Measurements from ENCODE around the gene CHML.
A peak's percentile ranks its signal among the peaks of the same experiment; 100 is the strongest.
"Not testable (repeated sequence)": the region's sequence is repeated elsewhere in the genome, so short reads cannot be mapped to it uniquely, and the experiment has no call there.

Gene CHML, protein sequence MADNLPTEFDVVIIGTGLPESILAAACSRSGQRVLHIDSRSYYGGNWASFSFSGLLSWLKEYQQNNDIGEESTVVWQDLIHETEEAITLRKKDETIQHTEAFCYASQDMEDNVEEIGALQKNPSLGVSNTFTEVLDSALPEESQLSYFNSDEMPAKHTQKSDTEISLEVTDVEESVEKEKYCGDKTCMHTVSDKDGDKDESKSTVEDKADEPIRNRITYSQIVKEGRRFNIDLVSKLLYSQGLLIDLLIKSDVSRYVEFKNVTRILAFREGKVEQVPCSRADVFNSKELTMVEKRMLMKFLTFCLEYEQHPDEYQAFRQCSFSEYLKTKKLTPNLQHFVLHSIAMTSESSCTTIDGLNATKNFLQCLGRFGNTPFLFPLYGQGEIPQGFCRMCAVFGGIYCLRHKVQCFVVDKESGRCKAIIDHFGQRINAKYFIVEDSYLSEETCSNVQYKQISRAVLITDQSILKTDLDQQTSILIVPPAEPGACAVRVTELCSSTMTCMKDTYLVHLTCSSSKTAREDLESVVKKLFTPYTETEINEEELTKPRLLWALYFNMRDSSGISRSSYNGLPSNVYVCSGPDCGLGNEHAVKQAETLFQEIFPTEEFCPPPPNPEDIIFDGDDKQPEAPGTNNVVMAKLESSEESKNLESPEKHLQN

GRCh38 chr1:241640149-241640866, at the start of gene CHML, which contains the start of gene OPN3:
Gene CHML (minus strand): TSS chr1:241640369. CDS start chr1:241635766, 4,603 bp downstream.
Gene OPN3 (minus strand): TSS chr1:241640369. CDS start chr1:241640254, 115 bp downstream.
- DNase-seq (ENCODE audit: low read depth in 2 of 2), result peak; percentile 79 to 83

- no peak for DNase-seq (ENCODE audit: low read depth in 2 of 2)
Observed at GRCh38 chr1:241688940-241689368, 48.8 kb upstream of the CHML start.

DNA sequence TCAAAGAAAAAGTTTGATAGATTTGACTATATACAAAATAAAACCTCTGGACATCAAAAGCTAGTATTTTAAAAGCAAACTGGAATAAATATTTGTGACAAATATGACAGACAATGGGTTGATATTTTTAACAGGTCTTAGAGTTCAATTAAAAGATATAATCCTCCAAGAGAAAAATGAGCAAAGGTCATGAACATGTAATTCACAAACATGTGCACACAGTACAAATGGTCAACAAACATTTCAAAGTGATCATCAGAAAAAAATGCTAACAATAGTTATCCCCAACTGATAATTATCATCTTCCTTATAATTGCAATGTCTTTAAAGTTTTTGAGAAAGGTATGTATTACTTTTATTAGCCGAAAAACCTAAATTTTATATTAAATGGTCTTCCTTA, 43.9 kb upstream of the CHML start:
- DNase-seq (ENCODE audit: low read depth in 2 of 2), result no peak

- no peak for DNase-seq (ENCODE audit: low read depth in 2 of 2)
Observed at GRCh38 chr1:241682921-241683320, 42.8 kb upstream of the CHML start.

GRCh38 chr1:241681861-241682448, 41.8 kb upstream of the CHML start:
- DNase-seq (ENCODE audit: low read depth in 2 of 2), result not testable (repeated sequence)

- no peak for DNase-seq (ENCODE audit: low read depth in 2 of 2)
Observed at GRCh38 chr1:241679961-241680360, 39.8 kb upstream of the CHML start.

- DNase-seq (ENCODE audit: low read depth in 2 of 2), result no peak
Observed at GRCh38 chr1:241679404-241679803, 39.2 kb upstream of the CHML start.

- DNase-seq (ENCODE audit: low read depth in 2 of 2), result no peak
Observed at GRCh38 chr1:241678536-241678935, 38.4 kb upstream of the CHML start.

DNA sequence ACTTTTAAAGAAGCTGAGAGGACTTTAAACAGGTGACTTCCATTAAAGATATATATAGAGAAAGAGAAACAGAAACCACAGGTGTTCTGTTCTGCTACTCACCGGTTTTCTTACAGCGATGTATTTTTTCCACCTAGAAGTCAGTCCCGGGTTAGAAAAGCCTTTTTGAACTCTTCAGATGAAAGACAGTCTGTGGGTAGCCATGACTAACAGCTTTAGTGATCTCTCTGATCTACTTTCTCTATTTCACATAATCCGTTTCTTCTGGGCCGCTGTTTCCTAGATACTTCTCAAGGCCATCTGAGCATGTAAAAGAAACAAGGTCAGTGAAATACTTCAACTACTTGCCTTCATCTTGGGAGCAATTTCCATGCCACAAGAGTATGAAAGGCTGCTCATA, 37.0 kb upstream of the CHML start:
- no peak for DNase-seq (ENCODE audit: low read depth in 2 of 2)

GRCh38 chr1:241675983-241676382, 35.8 kb upstream of the CHML start:
- peak; percentile 0 to 7 for DNase-seq (ENCODE audit: low read depth in 2 of 2)

- no peak for DNase-seq (ENCODE audit: low read depth in 2 of 2)
Observed at GRCh38 chr1:241674805-241675384, 34.7 kb upstream of the CHML start.

- no peak for DNase-seq (ENCODE audit: low read depth in 2 of 2)
Observed at GRCh38 chr1:241672301-241672700, 32.1 kb upstream of the CHML start.

- no peak for DNase-seq (ENCODE audit: low read depth in 2 of 2)
Observed at GRCh38 chr1:241666419-241666818, 26.2 kb upstream of the CHML start.

GRCh38 chr1:241660424-241660972, 20.3 kb upstream of the CHML start:
- DNase-seq (ENCODE audit: low read depth in 2 of 2), result no peak

- not testable (repeated sequence) for DNase-seq (ENCODE audit: low read depth in 2 of 2)
Observed at GRCh38 chr1:241659016-241659415, 18.8 kb upstream of the CHML start.

- no peak for DNase-seq (ENCODE audit: low read depth in 2 of 2)
Observed at GRCh38 chr1:241658081-241658793, 18.1 kb upstream of the CHML start.

- DNase-seq (ENCODE audit: low read depth in 2 of 2), result no peak
Observed at GRCh38 chr1:241654641-241655040, 14.5 kb upstream of the CHML start.

DNA sequence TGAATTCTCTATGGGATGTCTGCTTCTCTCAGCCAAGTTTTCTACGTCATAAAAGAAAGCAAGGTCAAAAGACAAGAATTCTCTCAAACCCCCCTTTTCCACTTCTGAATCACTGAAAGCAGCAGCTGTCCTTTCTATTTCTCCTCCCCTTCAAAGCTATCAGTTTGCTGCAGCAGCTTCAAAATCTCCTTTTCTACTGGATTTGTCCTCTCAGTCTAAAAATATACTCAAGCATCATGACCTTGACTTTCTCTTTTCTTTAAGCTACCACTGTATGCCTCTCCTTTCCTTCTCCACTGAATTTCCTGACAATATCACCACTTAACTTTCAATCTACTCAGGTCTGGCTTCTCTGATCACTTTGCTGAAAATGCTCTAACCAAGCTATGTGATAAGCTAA, 13.8 kb upstream of the CHML start:
- DNase-seq (ENCODE audit: low read depth in 2 of 2), result no peak

- no peak for DNase-seq (ENCODE audit: low read depth in 2 of 2)
Observed at GRCh38 chr1:241652012-241652411, 11.8 kb upstream of the CHML start, which contains the start of gene WDR64. Gene WDR64 (plus strand): TSS chr1:241652281. CDS start chr1:241652485, 204 bp downstream.

- DNase-seq (ENCODE audit: low read depth in 2 of 2), result no peak
Observed at GRCh38 chr1:241648159-241648558, 8.0 kb upstream of the CHML start.

- DNase-seq (ENCODE audit: low read depth in 2 of 2), result no peak
Observed at GRCh38 chr1:241647658-241648057, 7.5 kb upstream of the CHML start.
